Uterus (tissue), 2 donors: ENCODE measurements around the gene WDR59.
A peak's percentile ranks its signal among the peaks of the same experiment; 100 is the strongest.

Experiments used
- CTCF ChIP-seq, 4 experiments: fragments of 200-600 bp in 2 of 4; fragments of 450-650 bp in 2 of 4; sonication (generic) in 2 of 4; IDR thresholded peaks; one replicate each; pipeline ENCODE4 v1.5.1; 2016 to 2019; ENCODE audit warnings: antibody characterized with exemption in 4 of 4, mild to moderate bottlenecking in 2 of 4, moderate library complexity in 1 of 4
- POLR2A ChIP-seq, 2 donors: fragments of 450-650 bp; IDR thresholded peaks; one replicate each; pipeline ENCODE4 v1.6.1; 2016; ENCODE audit warnings: antibody characterized with exemption in 2 of 2, mild to moderate bottlenecking in 1 of 2, moderate library complexity in 1 of 2

- TF ChIP-seq CTCF (IDR thresholded peaks at IDR 0.05) (peak; percentile 60 to 81 (median 68)), POLR2A (IDR thresholded peaks at IDR 0.05) (no peak)
Measured at GRCh38 chr16:74862743-74863244, 122.1 kb downstream of the WDR59 start.
